Kidney (tissue), 14 donors: ENCODE data around the gene FBXL19. TPM values are rescaled to one million over a fixed set of nuclear protein-coding genes. Genes with fewer than 3 reads are reported as not detected.

Source experiments
- DNase-seq, 5 donors: peaks; one replicate each; pipeline ENCODE4 v3.0.0-alpha.2; 2013 to 2020
- FAIRE-seq: peaks from 2 replicates; lab custom pipeline; 2012; peaks lifted over from hg19 to GRCh38; lab: Jason Lieb, UNC
- H3K27ac ChIP-seq, 2 donors: one replicate each; pipeline ENCODE4 v1.7.0; 2013; ENCODE audit warnings: low read depth in 2 of 2, low read length in 2 of 2, inconsistent platforms in 1 of 2
- H3K27me3 ChIP-seq: one replicate; pipeline ENCODE4 v1.7.1; 2013; ENCODE audit warnings: low read length, inconsistent platforms; ENCODE audit not compliant: control insufficient read depth, insufficient read depth
- H3K36me3 ChIP-seq, 3 donors: one replicate each; pipeline versions ENCODE4 v1.7.0 to v1.7.1; 2013; ENCODE audit warnings: low read length in 3 of 3, control low read depth in 1 of 3, inconsistent platforms in 1 of 3; ENCODE audit not compliant: insufficient read depth in 3 of 3, control insufficient read depth in 2 of 3
- H3K4me1 ChIP-seq, 3 donors: one replicate each; pipeline versions ENCODE4 v1.7.0 to v1.7.1; 2013; ENCODE audit warnings: low read length in 3 of 3, inconsistent platforms in 1 of 3, low read depth in 1 of 3; ENCODE audit not compliant: control insufficient read depth in 2 of 3, insufficient read depth in 2 of 3
- H3K4me3 ChIP-seq, 3 donors: one replicate each; pipeline versions ENCODE4 v1.7.0 to v1.8.1; 2013; ENCODE audit warnings: low read length in 3 of 3, control low read depth in 1 of 3, inconsistent platforms in 1 of 3
- H3K9ac ChIP-seq, 3 donors: one replicate each; pipeline versions ENCODE4 v1.7.0 to v1.7.1; 2013; ENCODE audit warnings: low read length in 3 of 3, control low read depth in 1 of 3, inconsistent platforms in 1 of 3
- H3K9me3 ChIP-seq, 3 donors: one replicate each; pipeline versions ENCODE4 v1.7.0 to v1.7.1; 2013; ENCODE audit warnings: low read length in 3 of 3, control low read depth in 1 of 3, inconsistent platforms in 1 of 3; ENCODE audit not compliant: control insufficient read depth in 2 of 3, insufficient read depth in 1 of 3
- intact Hi-C: fragments of 100-400 bp; cut with DNase I; formaldehyde crosslinking; loops from one replicate; pipeline ENCODE4 v1.11.1; 2022
- polyA plus RNA-seq: library from polyadenylated mRNA; stranded (reverse); fragments of 350-450 nt; fragmentation: Illumina TruSeq; extraction: RNeasy Lipid Tissue Mini Kit (QIAGEN cat#74804); gene quantifications from one replicate; pipeline ENCODE4 v1.2.3, GENCODE V29; 2014; ENCODE audit warnings: low read depth, low replicate concordance; ENCODE audit not compliant: insufficient read depth
- total RNA-seq: library from RNA; stranded (reverse); fragmentation: NEBNext Ultra II Directional; extraction: Animal tissue kit (Norgen Biotek cat#: 25700); gene quantifications from one replicate; pipeline ENCODE4 v1.2.1, GENCODE V29; 2021
- TF ChIP-seq, protein P1 (sequence below): IDR thresholded peaks from 3 replicates; pipeline ENCODE4 v1.5.1; 2012; ENCODE audit warnings: mild to moderate bottlenecking, moderate library complexity, borderline replicate concordance; ENCODE audit not compliant: insufficient read depth; ENCODE audit errors: extremely low read depth
- donor health status: control.
- donor health status: control.
- donor health status: control.
- donor health status: control.
- donor health status: control.
- donor health status: DM: yes; HTN: yes; CAD: no.
- donor health status: Normal renal cell carcinoma (clear cell type).

FBXL19 gene
- total and polyA plus RNA-seq, 2 donors from 2014 or later = 7.4 to 18.9 TPM

DNA sequence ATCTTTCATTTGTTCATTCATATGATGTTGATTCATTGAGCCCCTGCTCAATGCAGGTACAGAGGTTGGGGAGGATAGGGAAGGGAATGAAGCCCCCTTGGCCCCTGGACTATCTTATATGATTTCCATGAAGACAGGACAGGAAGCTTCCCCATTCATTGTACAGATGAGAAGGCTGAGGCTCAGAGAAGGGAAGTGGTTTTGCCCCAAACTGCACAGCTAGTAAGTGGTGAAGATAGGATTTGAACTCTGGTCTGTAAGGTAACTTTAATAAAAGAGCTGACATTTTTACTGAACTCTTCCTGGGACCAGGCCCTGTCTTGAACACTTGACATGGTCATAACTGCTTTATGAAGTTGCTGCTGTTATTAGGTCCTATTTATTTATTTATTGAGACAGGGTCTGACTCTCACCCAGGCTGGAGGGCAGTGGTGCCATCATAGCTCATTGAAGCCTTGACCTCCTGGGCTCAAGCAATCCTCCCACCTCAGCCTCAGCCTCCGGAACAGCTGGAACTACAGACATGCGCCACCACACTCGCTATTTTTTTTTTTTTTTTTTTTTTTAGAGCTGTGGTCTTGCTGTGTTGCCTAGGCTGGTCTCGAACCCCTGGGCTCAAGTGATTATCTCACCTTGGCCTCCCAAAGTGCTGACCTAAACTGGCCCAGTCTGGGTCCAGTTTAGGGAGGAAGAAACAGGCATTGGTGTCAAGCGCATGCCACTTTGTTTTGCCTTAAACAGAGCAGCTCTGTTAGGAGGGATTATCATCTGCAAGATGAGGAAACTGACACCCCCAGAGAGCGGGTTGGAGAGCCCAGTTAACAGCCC is 22.0 kb upstream of the FBXL19 start:
- TF ChIP-seq, protein P1, sequence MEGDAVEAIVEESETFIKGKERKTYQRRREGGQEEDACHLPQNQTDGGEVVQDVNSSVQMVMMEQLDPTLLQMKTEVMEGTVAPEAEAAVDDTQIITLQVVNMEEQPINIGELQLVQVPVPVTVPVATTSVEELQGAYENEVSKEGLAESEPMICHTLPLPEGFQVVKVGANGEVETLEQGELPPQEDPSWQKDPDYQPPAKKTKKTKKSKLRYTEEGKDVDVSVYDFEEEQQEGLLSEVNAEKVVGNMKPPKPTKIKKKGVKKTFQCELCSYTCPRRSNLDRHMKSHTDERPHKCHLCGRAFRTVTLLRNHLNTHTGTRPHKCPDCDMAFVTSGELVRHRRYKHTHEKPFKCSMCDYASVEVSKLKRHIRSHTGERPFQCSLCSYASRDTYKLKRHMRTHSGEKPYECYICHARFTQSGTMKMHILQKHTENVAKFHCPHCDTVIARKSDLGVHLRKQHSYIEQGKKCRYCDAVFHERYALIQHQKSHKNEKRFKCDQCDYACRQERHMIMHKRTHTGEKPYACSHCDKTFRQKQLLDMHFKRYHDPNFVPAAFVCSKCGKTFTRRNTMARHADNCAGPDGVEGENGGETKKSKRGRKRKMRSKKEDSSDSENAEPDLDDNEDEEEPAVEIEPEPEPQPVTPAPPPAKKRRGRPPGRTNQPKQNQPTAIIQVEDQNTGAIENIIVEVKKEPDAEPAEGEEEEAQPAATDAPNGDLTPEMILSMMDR = no peak
- intact Hi-C loops = no loop called here
- FAIRE-seq (no peak), DNase-seq (peak in 1 of 5 donors; percentile 36)
- H3K27ac ChIP-seq = peak overlapping the region; percentile 43 to 72
- no peaks in the 10 kb centered on the region for H3K36me3 ChIP-seq
- peak overlapping the region; percentile 6 to 68 (median 27) for H3K9ac ChIP-seq
- peak overlapping the region; percentile 26 to 47 (median 35) for H3K4me3 ChIP-seq
- no peaks in the 10 kb centered on the region for H3K9me3 ChIP-seq
- no peaks in the 10 kb centered on the region for H3K27me3 ChIP-seq
- peaks cover 0 to 15% (median 6%) of the 10 kb centered on the region in 3 donors for H3K4me1 ChIP-seq

- H3K9ac ChIP-seq = peak overlapping the region in 2 of 3 donors; percentile 51 to 68
- TF ChIP-seq, protein P1 = peak; percentile 65
- DNase-seq = peak; percentile 75 to 88 (median 79)
- no peaks in the 10 kb centered on the region for H3K36me3 ChIP-seq
- H3K9me3 ChIP-seq = no peaks in the 10 kb centered on the region
- peak overlapping the region; percentile 78 for H3K27ac ChIP-seq
- peaks cover 0 to 12% (median 4%) of the 10 kb centered on the region in 3 donors for H3K4me1 ChIP-seq
- peak overlapping the region; percentile 26 to 54 (median 52) for H3K4me3 ChIP-seq
- H3K27me3 ChIP-seq = no peaks in the 10 kb centered on the region
- FAIRE-seq = no peak
- intact Hi-C loops = no loop called here
These were observed 21.1 kb upstream of the FBXL19 start for GRCh38 chr16:30902029-30902972.

- Histone ChIP-seq H3K36me3 (no peaks in the 10 kb centered on the region), H3K4me3 (no peak overlapping the region), H3K9ac (no peak overlapping the region), H3K27me3 (no peaks in the 10 kb centered on the region), H3K4me1 (peaks cover 0 to 11% (median 4%) of the 10 kb centered on the region in 3 donors), H3K9me3 (no peaks in the 10 kb centered on the region), H3K27ac (peak overlapping the region in 1 of 2 donors; percentile 8)
- no peak for FAIRE-seq
- DNase-seq = no peak
- TF ChIP-seq, protein P1 = no peak
- intact Hi-C loops = no loop called here
These were observed 20.4 kb upstream of the FBXL19 start for GRCh38 chr16:30903002-30903401.
